GM23338 (cell line): ENCODE results near the gene PIK3R3. TPM values are rescaled to one million over a fixed set of nuclear protein-coding genes. Genes with fewer than 3 reads are reported as not detected.

Experiments used
- ATAC-seq: fragments of 200-7000 bp; cut with Tn5 transposase; 3 replicates; pipeline ENCODE4 v1.9.1; 2020
- DNase-seq: peaks from one replicate; pipeline ENCODE4 v3.0.0-alpha.2; 2015; ENCODE audit warnings: low spot score
- H2AFZ ChIP-seq: fragments of 200-600 bp; sonication (generic); 2 replicates; pipeline ENCODE4 v1.8.0; 2016; ENCODE audit warnings: antibody characterized with exemption, mild to moderate bottlenecking, moderate library complexity
- H3F3A ChIP-seq: fragments of 200-600 bp; sonication (generic); replicated peaks from 2 replicates; pipeline ENCODE4 v1.8.0; 2017; ENCODE audit warnings: antibody characterized with exemption, mixed run types, low read depth
- H3K27ac ChIP-seq: fragments of 200-600 bp; sonication (generic); 2 replicates; pipeline ENCODE4 v1.6.1; 2016; ENCODE audit warnings: low read depth
- H3K27me3 ChIP-seq: fragments of 200-600 bp; sonication (generic); 2 replicates; pipeline ENCODE4 v1.8.0; 2016; ENCODE audit warnings: mild to moderate bottlenecking, mixed run types, moderate library complexity; ENCODE audit not compliant: insufficient read depth
- H3K36me3 ChIP-seq: fragments of 200-600 bp; sonication (generic); 2 replicates; pipeline ENCODE4 v1.8.0; 2016; ENCODE audit warnings: mild to moderate bottlenecking; ENCODE audit not compliant: insufficient read depth
- H3K4me1 ChIP-seq: fragments of 200-600 bp; sonication (generic); 2 replicates; pipeline ENCODE4 v1.8.0; 2016; ENCODE audit warnings: mild to moderate bottlenecking, moderate library complexity; ENCODE audit not compliant: insufficient read depth
- H3K4me2 ChIP-seq: fragments of 200-600 bp; sonication (generic); 2 replicates; pipeline ENCODE4 v1.7.1; 2017; ENCODE audit warnings: mixed run types
- H3K4me3 ChIP-seq: fragments of 200-600 bp; sonication (generic); 2 replicates; pipeline ENCODE4 v1.6.1; 2016; ENCODE audit warnings: mixed run types
- H3K79me2 ChIP-seq: fragments of 200-600 bp; sonication (generic); replicated peaks from 2 replicates; pipeline ENCODE4 v1.8.0; 2017; ENCODE audit warnings: mild to moderate bottlenecking; ENCODE audit not compliant: insufficient read depth
- H3K9me2 ChIP-seq: fragments of 200-600 bp; sonication (generic); 2 replicates; pipeline ENCODE4 v1.8.0; 2017; ENCODE audit not compliant: insufficient read depth
- H4K20me1 ChIP-seq: fragments of 200-600 bp; sonication (generic); replicated peaks from 2 replicates; pipeline ENCODE4 v1.8.0; 2017; ENCODE audit warnings: mild to moderate bottlenecking; ENCODE audit not compliant: insufficient read depth
- H3K27ac Mint-ChIP-seq: 2 replicates; pipeline ENCODE4 v1.8.0; 2020; ENCODE audit warnings: inconsistent platforms, mild to moderate bottlenecking, moderate library complexity, mixed read lengths
- H3K27me3 Mint-ChIP-seq: 3 replicates; pipeline ENCODE4 v1.8.0; 2022; ENCODE audit warnings: low read depth, mild to moderate bottlenecking, moderate library complexity, mixed read lengths, inconsistent platforms; ENCODE audit not compliant: insufficient read depth, poor library complexity
- H3K36me3 Mint-ChIP-seq: 3 replicates; pipeline ENCODE4 v1.8.0; 2021; ENCODE audit warnings: low read depth, mild to moderate bottlenecking, inconsistent platforms, moderate library complexity, mixed read lengths
- H3K4me1 Mint-ChIP-seq: 3 replicates; pipeline ENCODE4 v1.8.0; 2020; ENCODE audit warnings: mild to moderate bottlenecking, inconsistent platforms, mixed read lengths
- H3K4me3 Mint-ChIP-seq: 3 replicates; pipeline ENCODE4 v1.8.0; 2021; ENCODE audit warnings: moderate library complexity, mild to moderate bottlenecking, inconsistent platforms, mixed read lengths
- H3K9me3 Mint-ChIP-seq: 3 replicates; pipeline ENCODE4 v1.8.0; 2020; ENCODE audit warnings: moderate library complexity, mild to moderate bottlenecking, inconsistent platforms, mixed read lengths
- CREB1 ChIP-seq: fragments of 250-450 bp; sonication (Bioruptor Pico); IDR thresholded peaks from 2 replicates; pipeline ENCODE4 v1.5.0; 2020; ENCODE audit warnings: low read depth, mild to moderate bottlenecking, moderate library complexity
- EZH2 ChIP-seq: fragments of 200-600 bp; sonication (generic); IDR thresholded peaks from one replicate; pipeline ENCODE4 v1.8.0; 2017; ENCODE audit warnings: antibody characterized with exemption, mild to moderate bottlenecking, low read depth; ENCODE audit not compliant: unreplicated experiment
- JUNB ChIP-seq: IDR thresholded peaks from one replicate; pipeline ENCODE4 v1.6.1; 2016; ENCODE audit warnings: antibody characterized with exemption; ENCODE audit not compliant: unreplicated experiment
- POLR2AphosphoS5 ChIP-seq: IDR thresholded peaks from 2 replicates; pipeline ENCODE4 v1.6.1; 2016; ENCODE audit warnings: antibody characterized with exemption, low read depth
- STAT1 ChIP-seq: IDR thresholded peaks from one replicate; pipeline ENCODE4 v1.6.1; 2016; ENCODE audit warnings: antibody characterized with exemption; ENCODE audit not compliant: unreplicated experiment
- ZNF114 ChIP-seq: fragments of 250-450 bp; sonication (Bioruptor Pico); IDR thresholded peaks from 2 replicates; pipeline ENCODE4 v1.5.0; 2020; ENCODE audit warnings: mild to moderate bottlenecking, moderate library complexity
- ZNF331 ChIP-seq: fragments of 250-450 bp; sonication (Bioruptor Pico); IDR thresholded peaks from 2 replicates; pipeline ENCODE4 v1.5.0; 2020; ENCODE audit warnings: low read depth, mild to moderate bottlenecking, moderate library complexity
- polyA plus RNA-seq: library from polyadenylated mRNA; unstranded; fragments of >200 nt; fragmentation: Nextera tagmentation; extraction: Ambion mirVana; gene quantifications from 2 replicates; pipeline ENCODE4 v1.2.1, GENCODE V29; 2016
- total RNA-seq: library from RNA; depleted of rRNA; stranded (reverse); fragments of >200 nt; shearing (Covaris generic); gene quantifications from 2 replicates; pipeline ENCODE4 v1.2.3, GENCODE V29; 2014
- TF ChIP-seq, protein P1 (sequence below): IDR thresholded peaks from 2 replicates; pipeline ENCODE4 v1.6.1; 2016; ENCODE audit warnings: antibody characterized with exemption
- TF ChIP-seq, protein P2 (sequence below): IDR thresholded peaks from one replicate; pipeline ENCODE4 v1.6.1; 2018; ENCODE audit warnings: antibody characterized with exemption; ENCODE audit not compliant: unreplicated experiment
- TF ChIP-seq, protein P3 (sequence below): fragments of 250-450 bp; sonication (Bioruptor Pico); IDR thresholded peaks from 2 replicates; pipeline ENCODE4 v1.5.0; 2020; ENCODE audit warnings: mild to moderate bottlenecking, moderate library complexity

The PIK3R3 gene
- total and polyA plus RNA-seq, 2 experiments from 2014 or later = 7.5 to 8.6 TPM

DNA sequence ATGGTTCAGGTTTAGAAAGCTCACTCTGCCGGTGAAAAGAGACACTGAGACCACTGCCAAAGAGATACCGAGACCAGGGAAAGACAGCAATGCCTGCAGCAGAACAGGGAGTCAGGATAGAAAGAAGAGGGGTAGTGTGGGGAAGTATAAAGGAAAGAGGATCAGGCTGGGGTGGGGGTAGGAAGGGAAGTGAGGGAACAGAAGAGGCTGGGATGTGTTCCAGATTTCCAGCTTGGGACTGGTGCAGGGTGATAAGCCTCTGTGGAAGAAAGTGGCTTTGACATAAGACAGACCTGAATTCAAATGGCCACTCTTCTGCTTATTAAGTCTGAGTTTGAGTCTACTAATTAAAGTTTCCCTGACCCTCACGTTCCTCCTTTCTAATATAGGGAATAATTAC lies 105.9 kb downstream of the PIK3R3 start:
- no peak for DNase-seq
- H3K4me2 ChIP-seq = no peak overlapping the region
- TF ChIP-seq ZNF331 (no peak), STAT1 (no peak)
- H3K27me3 ChIP-seq = no peaks in the 10 kb centered on the region
- no peak overlapping the region for H3K4me3 ChIP-seq
- no peaks in the 10 kb centered on the region for H4K20me1 ChIP-seq
- ATAC-seq = no peak
- Mint-ChIP-seq H3K27ac (no peak overlapping the region), H3K4me1 (no peaks in the 10 kb centered on the region), H3K36me3 (peaks cover 67% of the 10 kb centered on the region), H3K9me3 (no peaks in the 10 kb centered on the region), H3K4me3 (no peak overlapping the region), H3K27me3 (peaks cover 2% of the 10 kb centered on the region)
- H3K4me1 ChIP-seq = no peaks in the 10 kb centered on the region
- no peaks in the 10 kb centered on the region for H3K79me2 ChIP-seq
- no peak overlapping the region for H2AFZ ChIP-seq
- H3K27ac ChIP-seq = no peak overlapping the region
- peaks cover 7% of the 10 kb centered on the region for H3K36me3 ChIP-seq
- H3K9me2 ChIP-seq = no peaks in the 10 kb centered on the region
- no peaks in the 10 kb centered on the region for H3F3A ChIP-seq

DNA sequence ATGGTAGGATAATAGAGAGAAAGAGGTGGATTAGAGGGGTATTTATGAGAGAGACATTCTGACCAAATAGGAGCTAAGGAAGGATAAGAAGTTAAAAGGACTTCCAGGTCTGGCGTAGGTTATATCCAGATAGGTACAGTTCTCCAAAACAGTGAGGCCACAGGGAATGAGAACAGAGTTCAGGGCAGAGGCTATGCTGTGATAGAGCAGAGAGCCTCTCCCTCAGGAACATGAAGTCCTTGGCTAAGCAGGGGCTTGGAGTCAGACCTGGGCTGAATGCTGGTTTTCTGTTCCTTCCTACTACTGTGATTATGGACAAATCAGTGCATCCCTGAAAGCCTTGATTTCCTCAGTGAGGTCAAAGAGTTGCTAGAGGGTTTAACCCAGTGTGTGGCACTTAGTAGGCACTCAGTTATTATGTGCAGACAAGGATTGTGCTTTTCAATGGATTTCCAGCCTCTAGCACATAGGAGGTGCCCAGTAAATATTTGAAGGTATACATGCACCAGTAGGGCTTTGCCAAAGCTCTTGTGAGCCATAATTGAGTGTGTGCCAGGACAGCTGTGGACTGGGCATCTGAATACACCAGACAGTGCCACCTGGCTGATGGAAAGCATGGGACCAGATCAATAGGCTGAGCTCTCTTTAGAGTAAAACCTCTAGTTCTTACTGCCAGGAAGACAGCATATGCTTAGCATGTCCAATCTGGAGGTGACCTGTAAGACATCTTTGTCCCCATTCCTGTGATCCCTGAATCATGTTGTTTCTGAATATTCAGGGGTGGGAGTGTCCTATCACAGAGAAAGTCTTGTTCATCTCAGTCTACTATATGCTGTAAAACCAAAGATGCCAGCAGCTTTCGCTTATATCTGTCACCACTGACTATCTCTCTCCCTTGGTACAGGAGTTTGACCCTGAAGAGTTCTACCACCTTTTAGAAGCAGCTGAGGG lies 111.1 kb downstream of the PIK3R3 start:
- Histone ChIP-seq H4K20me1 (no peaks in the 10 kb centered on the region; the same call in 1 of the 2 replicates), H3K27ac (no peak overlapping the region), H3F3A (no peaks in the 10 kb centered on the region), H3K9me2 (no peaks in the 10 kb centered on the region), H3K4me3 (no peak overlapping the region), H3K27me3 (no peaks in the 10 kb centered on the region), H3K4me2 (no peak overlapping the region), H2AFZ (no peak overlapping the region), H3K36me3 (peaks cover 7% of the 10 kb centered on the region), H3K4me1 (0 out of 2 replicates have a peak, but pooled peaks cover 2% of the 10 kb centered on the region), H3K79me2 (no peaks in the 10 kb centered on the region)
- Mint-ChIP-seq H3K4me1 (no peaks in the 10 kb centered on the region), H3K9me3 (no peaks in the 10 kb centered on the region), H3K27me3 (peaks cover 2% of the 10 kb centered on the region), H3K4me3 (no peak overlapping the region), H3K27ac (no peak overlapping the region), H3K36me3 (peaks cover 37% of the 10 kb centered on the region)
- DNase-seq = no peak
- no peak for ATAC-seq
- TF ChIP-seq, protein P1, sequence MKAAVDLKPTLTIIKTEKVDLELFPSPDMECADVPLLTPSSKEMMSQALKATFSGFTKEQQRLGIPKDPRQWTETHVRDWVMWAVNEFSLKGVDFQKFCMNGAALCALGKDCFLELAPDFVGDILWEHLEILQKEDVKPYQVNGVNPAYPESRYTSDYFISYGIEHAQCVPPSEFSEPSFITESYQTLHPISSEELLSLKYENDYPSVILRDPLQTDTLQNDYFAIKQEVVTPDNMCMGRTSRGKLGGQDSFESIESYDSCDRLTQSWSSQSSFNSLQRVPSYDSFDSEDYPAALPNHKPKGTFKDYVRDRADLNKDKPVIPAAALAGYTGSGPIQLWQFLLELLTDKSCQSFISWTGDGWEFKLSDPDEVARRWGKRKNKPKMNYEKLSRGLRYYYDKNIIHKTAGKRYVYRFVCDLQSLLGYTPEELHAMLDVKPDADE = no peak
- TF ChIP-seq EZH2 (no peak), STAT1 (no peak), CREB1 (CRISPR knock-in tag) (no peak), JUNB (no peak), ZNF114 (no peak), POLR2AphosphoS5 (no peak)
- TF ChIP-seq, protein P2, sequence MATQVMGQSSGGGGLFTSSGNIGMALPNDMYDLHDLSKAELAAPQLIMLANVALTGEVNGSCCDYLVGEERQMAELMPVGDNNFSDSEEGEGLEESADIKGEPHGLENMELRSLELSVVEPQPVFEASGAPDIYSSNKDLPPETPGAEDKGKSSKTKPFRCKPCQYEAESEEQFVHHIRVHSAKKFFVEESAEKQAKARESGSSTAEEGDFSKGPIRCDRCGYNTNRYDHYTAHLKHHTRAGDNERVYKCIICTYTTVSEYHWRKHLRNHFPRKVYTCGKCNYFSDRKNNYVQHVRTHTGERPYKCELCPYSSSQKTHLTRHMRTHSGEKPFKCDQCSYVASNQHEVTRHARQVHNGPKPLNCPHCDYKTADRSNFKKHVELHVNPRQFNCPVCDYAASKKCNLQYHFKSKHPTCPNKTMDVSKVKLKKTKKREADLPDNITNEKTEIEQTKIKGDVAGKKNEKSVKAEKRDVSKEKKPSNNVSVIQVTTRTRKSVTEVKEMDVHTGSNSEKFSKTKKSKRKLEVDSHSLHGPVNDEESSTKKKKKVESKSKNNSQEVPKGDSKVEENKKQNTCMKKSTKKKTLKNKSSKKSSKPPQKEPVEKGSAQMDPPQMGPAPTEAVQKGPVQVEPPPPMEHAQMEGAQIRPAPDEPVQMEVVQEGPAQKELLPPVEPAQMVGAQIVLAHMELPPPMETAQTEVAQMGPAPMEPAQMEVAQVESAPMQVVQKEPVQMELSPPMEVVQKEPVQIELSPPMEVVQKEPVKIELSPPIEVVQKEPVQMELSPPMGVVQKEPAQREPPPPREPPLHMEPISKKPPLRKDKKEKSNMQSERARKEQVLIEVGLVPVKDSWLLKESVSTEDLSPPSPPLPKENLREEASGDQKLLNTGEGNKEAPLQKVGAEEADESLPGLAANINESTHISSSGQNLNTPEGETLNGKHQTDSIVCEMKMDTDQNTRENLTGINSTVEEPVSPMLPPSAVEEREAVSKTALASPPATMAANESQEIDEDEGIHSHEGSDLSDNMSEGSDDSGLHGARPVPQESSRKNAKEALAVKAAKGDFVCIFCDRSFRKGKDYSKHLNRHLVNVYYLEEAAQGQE = no peak
- TF ChIP-seq, protein P3, sequence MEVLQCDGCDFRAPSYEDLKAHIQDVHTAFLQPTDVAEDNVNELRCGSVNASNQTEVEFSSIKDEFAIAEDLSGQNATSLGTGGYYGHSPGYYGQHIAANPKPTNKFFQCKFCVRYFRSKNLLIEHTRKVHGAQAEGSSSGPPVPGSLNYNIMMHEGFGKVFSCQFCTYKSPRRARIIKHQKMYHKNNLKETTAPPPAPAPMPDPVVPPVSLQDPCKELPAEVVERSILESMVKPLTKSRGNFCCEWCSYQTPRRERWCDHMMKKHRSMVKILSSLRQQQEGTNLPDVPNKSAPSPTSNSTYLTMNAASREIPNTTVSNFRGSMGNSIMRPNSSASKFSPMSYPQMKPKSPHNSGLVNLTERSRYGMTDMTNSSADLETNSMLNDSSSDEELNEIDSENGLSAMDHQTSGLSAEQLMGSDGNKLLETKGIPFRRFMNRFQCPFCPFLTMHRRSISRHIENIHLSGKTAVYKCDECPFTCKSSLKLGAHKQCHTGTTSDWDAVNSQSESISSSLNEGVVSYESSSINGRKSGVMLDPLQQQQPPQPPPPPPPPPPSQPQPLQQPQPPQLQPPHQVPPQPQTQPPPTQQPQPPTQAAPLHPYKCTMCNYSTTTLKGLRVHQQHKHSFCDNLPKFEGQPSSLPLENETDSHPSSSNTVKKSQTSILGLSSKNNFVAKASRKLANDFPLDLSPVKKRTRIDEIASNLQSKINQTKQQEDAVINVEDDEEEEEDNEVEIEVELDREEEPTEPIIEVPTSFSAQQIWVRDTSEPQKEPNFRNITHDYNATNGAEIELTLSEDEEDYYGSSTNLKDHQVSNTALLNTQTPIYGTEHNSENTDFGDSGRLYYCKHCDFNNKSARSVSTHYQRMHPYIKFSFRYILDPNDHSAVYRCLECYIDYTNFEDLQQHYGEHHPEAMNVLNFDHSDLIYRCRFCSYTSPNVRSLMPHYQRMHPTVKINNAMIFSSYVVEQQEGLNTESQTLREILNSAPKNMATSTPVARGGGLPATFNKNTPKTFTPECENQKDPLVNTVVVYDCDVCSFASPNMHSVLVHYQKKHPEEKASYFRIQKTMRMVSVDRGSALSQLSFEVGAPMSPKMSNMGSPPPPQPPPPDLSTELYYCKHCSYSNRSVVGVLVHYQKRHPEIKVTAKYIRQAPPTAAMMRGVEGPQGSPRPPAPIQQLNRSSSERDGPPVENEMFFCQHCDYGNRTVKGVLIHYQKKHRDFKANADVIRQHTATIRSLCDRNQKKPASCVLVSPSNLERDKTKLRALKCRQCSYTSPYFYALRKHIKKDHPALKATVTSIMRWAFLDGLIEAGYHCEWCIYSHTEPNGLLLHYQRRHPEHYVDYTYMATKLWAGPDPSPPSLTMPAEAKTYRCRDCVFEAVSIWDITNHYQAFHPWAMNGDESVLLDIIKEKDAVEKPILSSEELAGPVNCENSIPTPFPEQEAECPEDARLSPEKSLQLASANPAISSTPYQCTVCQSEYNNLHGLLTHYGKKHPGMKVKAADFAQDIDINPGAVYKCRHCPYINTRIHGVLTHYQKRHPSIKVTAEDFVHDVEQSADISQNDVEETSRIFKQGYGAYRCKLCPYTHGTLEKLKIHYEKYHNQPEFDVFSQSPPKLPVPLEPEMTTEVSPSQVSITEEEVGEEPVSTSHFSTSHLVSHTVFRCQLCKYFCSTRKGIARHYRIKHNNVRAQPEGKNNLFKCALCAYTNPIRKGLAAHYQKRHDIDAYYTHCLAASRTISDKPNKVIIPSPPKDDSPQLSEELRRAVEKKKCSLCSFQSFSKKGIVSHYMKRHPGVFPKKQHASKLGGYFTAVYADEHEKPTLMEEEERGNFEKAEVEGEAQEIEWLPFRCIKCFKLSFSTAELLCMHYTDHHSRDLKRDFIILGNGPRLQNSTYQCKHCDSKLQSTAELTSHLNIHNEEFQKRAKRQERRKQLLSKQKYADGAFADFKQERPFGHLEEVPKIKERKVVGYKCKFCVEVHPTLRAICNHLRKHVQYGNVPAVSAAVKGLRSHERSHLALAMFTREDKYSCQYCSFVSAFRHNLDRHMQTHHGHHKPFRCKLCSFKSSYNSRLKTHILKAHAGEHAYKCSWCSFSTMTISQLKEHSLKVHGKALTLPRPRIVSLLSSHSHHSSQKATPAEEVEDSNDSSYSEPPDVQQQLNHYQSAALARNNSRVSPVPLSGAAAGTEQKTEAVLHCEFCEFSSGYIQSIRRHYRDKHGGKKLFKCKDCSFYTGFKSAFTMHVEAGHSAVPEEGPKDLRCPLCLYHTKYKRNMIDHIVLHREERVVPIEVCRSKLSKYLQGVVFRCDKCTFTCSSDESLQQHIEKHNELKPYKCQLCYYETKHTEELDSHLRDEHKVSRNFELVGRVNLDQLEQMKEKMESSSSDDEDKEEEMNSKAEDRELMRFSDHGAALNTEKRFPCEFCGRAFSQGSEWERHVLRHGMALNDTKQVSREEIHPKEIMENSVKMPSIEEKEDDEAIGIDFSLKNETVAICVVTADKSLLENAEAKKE = no peak
